Measurements from ENCODE around the gene OVCA2. TPM values are rescaled to one million over a fixed set of nuclear protein-coding genes. Genes with fewer than 3 reads are reported as not detected.

Gene OVCA2
- polyA plus RNA-seq, 1 of the 3 experiments (the other 2 are of a cell fraction): 59.2 TPM

DNA sequence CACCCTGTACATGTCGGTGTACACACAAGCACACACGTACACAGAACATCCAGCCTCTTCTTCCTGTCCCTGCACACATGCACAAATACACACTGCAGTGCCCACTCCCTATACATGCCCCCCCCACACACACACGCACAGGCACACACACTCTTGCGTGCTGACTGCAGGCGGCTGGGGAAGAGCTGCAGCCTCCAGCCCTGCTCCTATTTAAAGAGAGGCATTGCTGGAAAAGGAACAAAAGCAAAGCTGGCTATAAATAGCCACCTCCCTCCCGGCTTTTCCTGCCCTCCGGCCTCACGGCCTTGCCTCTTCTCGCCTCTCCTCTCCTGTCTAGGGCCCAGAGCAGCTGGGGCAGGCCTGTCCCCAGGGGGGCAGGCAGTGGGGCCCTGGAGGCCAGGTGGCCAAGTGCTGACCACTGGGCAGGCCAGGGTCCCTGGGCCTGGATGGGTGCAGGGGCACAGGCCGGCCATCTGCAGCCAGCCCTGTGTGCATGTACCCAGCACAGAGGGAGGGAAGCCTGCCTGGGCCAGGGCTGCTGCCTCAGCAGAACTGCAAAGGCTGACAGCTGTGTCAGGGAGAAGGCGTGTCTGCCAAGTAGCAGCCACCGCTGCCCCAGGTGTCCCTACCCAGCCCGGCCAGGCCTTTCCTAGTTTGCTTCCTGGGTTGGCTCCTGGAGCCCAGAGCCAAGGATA lies 42.1 kb upstream of the OVCA2 start:
- H3K4me1 ChIP-seq (ENCODE audit: control insufficient read depth in 1 of 2, insufficient read depth in 2 of 2, low read depth in 1 of 2, low read length in 1 of 2): peaks cover 0 to 37% of the 10 kb centered on the region in 2 experiments; a peak in 1 of 4 replicates
- 81% methylated on average over 12 of the region's 13 CpGs for WGBS (ENCODE audit: low lambda C conversion rate)
- H4K20me1 ChIP-seq (ENCODE audit: insufficient read depth): no peaks in the 10 kb centered on the region
- CTCF ChIA-PET: interaction anchor here (1.0 to 3.3 kb wide), 4 partner anchors 26 to 117 kb away, joined by 3 to 21 read pairs (median 6); partner anchors contain the start of gene RTN4RL1
- no peaks in the 10 kb centered on the region for H3K36me3 ChIP-seq (replicated peaks in 1 of 2; ENCODE audit: control insufficient read depth in 1 of 2, insufficient read depth in 2 of 2, low read length in 1 of 2)
- no peak overlapping the region for H3K4me3 ChIP-seq (ENCODE audit: low read depth in 2 of 2, low read length in 1 of 2)
- no peaks in the 10 kb centered on the region for H3F3A ChIP-seq (replicated peaks; ENCODE audit: insufficient read depth)
- no peaks in the 10 kb centered on the region for H3K9me2 ChIP-seq
- H2AFZ ChIP-seq (ENCODE audit: low read depth): no peak overlapping the region
- no peak for TF ChIP-seq JUND (IDR thresholded peaks at IDR 0.05)
- 0 out of 4 replicates have a peak, but pooled peaks of 1 of the 2 experiments have one; percentile 2 for TF ChIP-seq EP300 (IDR thresholded peaks at IDR 0.05; ENCODE audit: borderline replicate concordance in 1 of 2, low read depth in 1 of 2, low read length in 1 of 2)
- TF ChIP-seq MXI1 (IDR thresholded peaks at IDR 0.05; ENCODE audit: low read depth, low read length): peak; percentile 27; the same call in 1 of the 2 replicates
- TF ChIP-seq ELF1 (IDR thresholded peaks at IDR 0.05): no peak
- no peak for TF ChIP-seq EZH2phosphoT487 (IDR thresholded peaks at IDR 0.05; ENCODE audit: borderline replicate concordance, low read depth)
- TF ChIP-seq, protein P1, sequence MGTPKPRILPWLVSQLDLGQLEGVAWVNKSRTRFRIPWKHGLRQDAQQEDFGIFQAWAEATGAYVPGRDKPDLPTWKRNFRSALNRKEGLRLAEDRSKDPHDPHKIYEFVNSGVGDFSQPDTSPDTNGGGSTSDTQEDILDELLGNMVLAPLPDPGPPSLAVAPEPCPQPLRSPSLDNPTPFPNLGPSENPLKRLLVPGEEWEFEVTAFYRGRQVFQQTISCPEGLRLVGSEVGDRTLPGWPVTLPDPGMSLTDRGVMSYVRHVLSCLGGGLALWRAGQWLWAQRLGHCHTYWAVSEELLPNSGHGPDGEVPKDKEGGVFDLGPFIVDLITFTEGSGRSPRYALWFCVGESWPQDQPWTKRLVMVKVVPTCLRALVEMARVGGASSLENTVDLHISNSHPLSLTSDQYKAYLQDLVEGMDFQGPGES (IDR thresholded peaks at IDR 0.05; ENCODE audit: low read depth, low read length): no peak
- no peak for TF ChIP-seq SIN3A (IDR thresholded peaks at IDR 0.05; ENCODE audit: borderline replicate concordance, low read depth, low read length)
- H3K9ac ChIP-seq: no peak overlapping the region
- H3K4me2 ChIP-seq: no peak overlapping the region
- H3K27ac ChIP-seq (ENCODE audit: low read depth in 2 of 2, low read length in 1 of 2): peak overlapping the region in 1 of 2 experiments; percentile 7; a peak in 1 of 4 replicates
- no peaks in the 10 kb centered on the region for H3K79me2 ChIP-seq (ENCODE audit: insufficient read depth)
- peak; percentile 51 for DNase-seq
- no peaks in the 10 kb centered on the region for H3K9me3 ChIP-seq
- no peaks in the 10 kb centered on the region for H3K27me3 ChIP-seq (ENCODE audit: insufficient read depth)
- POLR2A ChIA-PET: no interaction called here

DNA sequence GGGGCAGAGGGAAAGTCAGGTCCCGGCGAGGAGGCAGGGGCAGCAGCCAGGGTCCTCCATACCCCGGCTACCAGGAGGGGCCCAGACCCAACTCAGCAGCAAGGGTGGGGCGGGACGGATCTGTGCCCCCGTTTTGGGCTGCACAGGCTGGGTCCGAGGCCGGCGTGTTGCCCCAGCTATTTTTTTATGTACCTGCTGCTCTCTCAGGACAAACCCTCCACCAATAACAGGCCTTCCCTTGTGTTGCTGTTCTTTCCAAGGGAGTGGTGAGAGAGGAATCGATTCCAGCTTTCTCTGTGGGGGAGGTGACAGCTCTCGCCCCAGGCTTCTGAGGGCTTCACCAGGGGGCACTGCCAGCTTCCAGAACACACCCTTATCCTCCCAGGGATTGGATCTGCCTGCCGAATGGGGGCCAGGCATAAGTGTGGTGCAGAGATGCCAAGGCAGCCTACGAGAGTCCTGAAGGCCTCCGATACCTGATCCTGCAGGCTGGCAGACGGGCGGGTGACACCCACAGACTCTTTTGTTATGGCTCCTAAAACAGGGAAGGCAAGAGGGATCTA lies 39.0 kb upstream of the OVCA2 start:
- H3K36me3 ChIP-seq (replicated peaks in 1 of 2; ENCODE audit: control insufficient read depth in 1 of 2, insufficient read depth in 2 of 2, low read length in 1 of 2): no peaks in the 10 kb centered on the region
- H3F3A ChIP-seq (replicated peaks; ENCODE audit: insufficient read depth): no peaks in the 10 kb centered on the region
- POLR2A ChIA-PET: no interaction called here
- no peak overlapping the region for H3K4me3 ChIP-seq (ENCODE audit: low read depth in 2 of 2, low read length in 1 of 2)
- H3K9me3 ChIP-seq: no peaks in the 10 kb centered on the region
- peaks cover 0 to 17% of the 10 kb centered on the region in 2 experiments; a peak in 1 of 4 replicates for H3K4me1 ChIP-seq (ENCODE audit: control insufficient read depth in 1 of 2, insufficient read depth in 2 of 2, low read depth in 1 of 2, low read length in 1 of 2)
- H3K27me3 ChIP-seq (ENCODE audit: insufficient read depth): no peaks in the 10 kb centered on the region
- H2AFZ ChIP-seq (ENCODE audit: low read depth): no peak overlapping the region
- no peaks in the 10 kb centered on the region for H3K79me2 ChIP-seq (ENCODE audit: insufficient read depth)
- no peaks in the 10 kb centered on the region for H3K9me2 ChIP-seq
- CTCF ChIA-PET: interaction anchor here (0.6 to 3.6 kb wide), 4 partner anchors 23 to 340 kb away, joined by 3 to 18 read pairs (median 4); partner anchors contain the start of gene RTN4RL1
- no peaks in the 10 kb centered on the region for H4K20me1 ChIP-seq (ENCODE audit: insufficient read depth)
- no peak overlapping the region for H3K9ac ChIP-seq
- no peak overlapping the region for H3K27ac ChIP-seq (ENCODE audit: low read depth in 2 of 2, low read length in 1 of 2)
- 82% methylated on average over 16 of the region's 16 CpGs for WGBS (ENCODE audit: low lambda C conversion rate)
- no peak for DNase-seq
- H3K4me2 ChIP-seq: no peak overlapping the region
- TF ChIP-seq FOXM1 (IDR thresholded peaks at IDR 0.05; ENCODE audit: low read depth) (no peak), CHD2 (IDR thresholded peaks at IDR 0.05; ENCODE audit: low read length, partially characterized antibody) (no peak), YY1 (IDR thresholded peaks at IDR 0.05; ENCODE audit: low read depth) (no peak), NRF1 (IDR thresholded peaks at IDR 0.05; ENCODE audit: low read depth, low read length) (no peak), JUND (IDR thresholded peaks at IDR 0.05) (no peak), EZH2phosphoT487 (IDR thresholded peaks at IDR 0.05; ENCODE audit: borderline replicate concordance, low read depth) (no peak), RXRA (IDR thresholded peaks at IDR 0.05; ENCODE audit: borderline replicate concordance, low read depth) (no peak), RFX5 (IDR thresholded peaks at IDR 0.05; ENCODE audit: low read length) (no peak), FOSL2 (IDR thresholded peaks at IDR 0.05; ENCODE audit: borderline replicate concordance, low read depth) (no peak), RAD21 (IDR thresholded peaks at IDR 0.05; ENCODE audit: low read length) (no peak), EP300 (IDR thresholded peaks at IDR 0.05; ENCODE audit: borderline replicate concordance in 1 of 2, low read depth in 1 of 2, low read length in 1 of 2) (no peak)
- TF ChIP-seq, protein P2, sequence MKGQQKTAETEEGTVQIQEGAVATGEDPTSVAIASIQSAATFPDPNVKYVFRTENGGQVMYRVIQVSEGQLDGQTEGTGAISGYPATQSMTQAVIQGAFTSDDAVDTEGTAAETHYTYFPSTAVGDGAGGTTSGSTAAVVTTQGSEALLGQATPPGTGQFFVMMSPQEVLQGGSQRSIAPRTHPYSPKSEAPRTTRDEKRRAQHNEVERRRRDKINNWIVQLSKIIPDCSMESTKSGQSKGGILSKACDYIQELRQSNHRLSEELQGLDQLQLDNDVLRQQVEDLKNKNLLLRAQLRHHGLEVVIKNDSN (IDR thresholded peaks at IDR 0.05; ENCODE audit: borderline replicate concordance, low read depth): no peak
- TF ChIP-seq, protein P3, sequence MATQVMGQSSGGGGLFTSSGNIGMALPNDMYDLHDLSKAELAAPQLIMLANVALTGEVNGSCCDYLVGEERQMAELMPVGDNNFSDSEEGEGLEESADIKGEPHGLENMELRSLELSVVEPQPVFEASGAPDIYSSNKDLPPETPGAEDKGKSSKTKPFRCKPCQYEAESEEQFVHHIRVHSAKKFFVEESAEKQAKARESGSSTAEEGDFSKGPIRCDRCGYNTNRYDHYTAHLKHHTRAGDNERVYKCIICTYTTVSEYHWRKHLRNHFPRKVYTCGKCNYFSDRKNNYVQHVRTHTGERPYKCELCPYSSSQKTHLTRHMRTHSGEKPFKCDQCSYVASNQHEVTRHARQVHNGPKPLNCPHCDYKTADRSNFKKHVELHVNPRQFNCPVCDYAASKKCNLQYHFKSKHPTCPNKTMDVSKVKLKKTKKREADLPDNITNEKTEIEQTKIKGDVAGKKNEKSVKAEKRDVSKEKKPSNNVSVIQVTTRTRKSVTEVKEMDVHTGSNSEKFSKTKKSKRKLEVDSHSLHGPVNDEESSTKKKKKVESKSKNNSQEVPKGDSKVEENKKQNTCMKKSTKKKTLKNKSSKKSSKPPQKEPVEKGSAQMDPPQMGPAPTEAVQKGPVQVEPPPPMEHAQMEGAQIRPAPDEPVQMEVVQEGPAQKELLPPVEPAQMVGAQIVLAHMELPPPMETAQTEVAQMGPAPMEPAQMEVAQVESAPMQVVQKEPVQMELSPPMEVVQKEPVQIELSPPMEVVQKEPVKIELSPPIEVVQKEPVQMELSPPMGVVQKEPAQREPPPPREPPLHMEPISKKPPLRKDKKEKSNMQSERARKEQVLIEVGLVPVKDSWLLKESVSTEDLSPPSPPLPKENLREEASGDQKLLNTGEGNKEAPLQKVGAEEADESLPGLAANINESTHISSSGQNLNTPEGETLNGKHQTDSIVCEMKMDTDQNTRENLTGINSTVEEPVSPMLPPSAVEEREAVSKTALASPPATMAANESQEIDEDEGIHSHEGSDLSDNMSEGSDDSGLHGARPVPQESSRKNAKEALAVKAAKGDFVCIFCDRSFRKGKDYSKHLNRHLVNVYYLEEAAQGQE (IDR thresholded peaks at IDR 0.05; ENCODE audit: low read depth, low read length): no peak
- TF ChIP-seq, protein P4, sequence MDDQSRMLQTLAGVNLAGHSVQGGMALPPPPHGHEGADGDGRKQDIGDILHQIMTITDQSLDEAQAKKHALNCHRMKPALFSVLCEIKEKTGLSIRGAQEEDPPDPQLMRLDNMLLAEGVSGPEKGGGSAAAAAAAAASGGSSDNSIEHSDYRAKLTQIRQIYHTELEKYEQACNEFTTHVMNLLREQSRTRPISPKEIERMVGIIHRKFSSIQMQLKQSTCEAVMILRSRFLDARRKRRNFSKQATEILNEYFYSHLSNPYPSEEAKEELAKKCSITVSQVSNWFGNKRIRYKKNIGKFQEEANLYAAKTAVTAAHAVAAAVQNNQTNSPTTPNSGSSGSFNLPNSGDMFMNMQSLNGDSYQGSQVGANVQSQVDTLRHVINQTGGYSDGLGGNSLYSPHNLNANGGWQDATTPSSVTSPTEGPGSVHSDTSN (IDR thresholded peaks at IDR 0.05): no peak
- TF ChIP-seq, protein P5, sequence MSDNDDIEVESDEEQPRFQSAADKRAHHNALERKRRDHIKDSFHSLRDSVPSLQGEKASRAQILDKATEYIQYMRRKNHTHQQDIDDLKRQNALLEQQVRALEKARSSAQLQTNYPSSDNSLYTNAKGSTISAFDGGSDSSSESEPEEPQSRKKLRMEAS (IDR thresholded peaks at IDR 0.05; ENCODE audit: low read depth): no peak

Data from SK-N-SH (cell line).